Measurements from ENCODE around the gene FBXL4.

The FBXL4 gene

DNA sequence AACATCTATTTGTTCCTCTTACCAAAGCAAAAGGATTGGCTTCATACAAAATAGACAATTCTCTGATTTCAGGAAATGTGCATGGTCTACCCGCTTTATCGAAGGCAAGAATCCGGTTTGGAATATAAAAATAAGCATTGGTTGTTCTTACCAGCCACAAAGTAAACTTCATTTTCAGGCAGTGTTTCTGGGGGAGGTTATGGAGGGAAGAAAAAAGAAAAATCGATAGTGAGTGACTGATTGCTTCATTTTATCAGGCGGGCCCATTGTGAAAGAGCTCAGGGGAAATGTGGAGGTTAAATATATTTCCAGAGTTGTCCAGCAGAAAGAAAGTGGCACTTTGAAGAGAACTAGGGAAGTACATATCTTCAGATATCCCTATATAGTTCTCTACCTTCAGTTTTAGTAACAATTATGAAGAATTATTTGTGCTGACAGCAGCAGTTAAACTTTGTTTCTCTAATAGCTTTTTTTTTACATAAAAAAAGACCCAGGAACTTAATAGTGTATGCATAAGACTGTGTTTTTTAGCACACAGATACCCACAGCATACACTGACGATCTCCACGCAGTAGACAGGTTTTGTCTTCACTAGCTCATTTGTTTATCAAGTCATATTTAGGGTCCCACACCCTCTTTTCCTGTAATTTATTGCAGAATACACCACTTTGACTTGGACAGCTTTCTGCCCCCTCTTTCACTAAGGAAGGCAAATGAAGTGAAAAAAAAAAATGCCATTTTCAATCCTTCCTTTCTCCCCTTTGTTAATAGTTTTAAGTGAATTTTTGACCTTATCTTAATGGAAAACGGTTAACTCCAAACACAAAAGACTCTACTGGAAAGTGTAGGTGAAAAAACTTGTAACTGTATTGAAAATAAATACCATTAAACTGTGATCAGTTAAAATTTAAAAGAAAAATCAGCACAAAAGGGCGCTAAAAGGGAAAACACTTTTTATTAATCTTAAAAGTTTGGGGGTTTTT, 110.5 kb downstream of the FBXL4 start:
- TF ChIP-seq, protein P1, sequence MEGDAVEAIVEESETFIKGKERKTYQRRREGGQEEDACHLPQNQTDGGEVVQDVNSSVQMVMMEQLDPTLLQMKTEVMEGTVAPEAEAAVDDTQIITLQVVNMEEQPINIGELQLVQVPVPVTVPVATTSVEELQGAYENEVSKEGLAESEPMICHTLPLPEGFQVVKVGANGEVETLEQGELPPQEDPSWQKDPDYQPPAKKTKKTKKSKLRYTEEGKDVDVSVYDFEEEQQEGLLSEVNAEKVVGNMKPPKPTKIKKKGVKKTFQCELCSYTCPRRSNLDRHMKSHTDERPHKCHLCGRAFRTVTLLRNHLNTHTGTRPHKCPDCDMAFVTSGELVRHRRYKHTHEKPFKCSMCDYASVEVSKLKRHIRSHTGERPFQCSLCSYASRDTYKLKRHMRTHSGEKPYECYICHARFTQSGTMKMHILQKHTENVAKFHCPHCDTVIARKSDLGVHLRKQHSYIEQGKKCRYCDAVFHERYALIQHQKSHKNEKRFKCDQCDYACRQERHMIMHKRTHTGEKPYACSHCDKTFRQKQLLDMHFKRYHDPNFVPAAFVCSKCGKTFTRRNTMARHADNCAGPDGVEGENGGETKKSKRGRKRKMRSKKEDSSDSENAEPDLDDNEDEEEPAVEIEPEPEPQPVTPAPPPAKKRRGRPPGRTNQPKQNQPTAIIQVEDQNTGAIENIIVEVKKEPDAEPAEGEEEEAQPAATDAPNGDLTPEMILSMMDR (IDR thresholded peaks at IDR 0.05; ENCODE audit: low read length, missing control alignments): no peak
- DNase-seq (ENCODE audit: low read depth): no peak
- H3K4me3 ChIP-seq (replicated peaks; ENCODE audit: low read depth, low read length): no peak overlapping the region

DNA sequence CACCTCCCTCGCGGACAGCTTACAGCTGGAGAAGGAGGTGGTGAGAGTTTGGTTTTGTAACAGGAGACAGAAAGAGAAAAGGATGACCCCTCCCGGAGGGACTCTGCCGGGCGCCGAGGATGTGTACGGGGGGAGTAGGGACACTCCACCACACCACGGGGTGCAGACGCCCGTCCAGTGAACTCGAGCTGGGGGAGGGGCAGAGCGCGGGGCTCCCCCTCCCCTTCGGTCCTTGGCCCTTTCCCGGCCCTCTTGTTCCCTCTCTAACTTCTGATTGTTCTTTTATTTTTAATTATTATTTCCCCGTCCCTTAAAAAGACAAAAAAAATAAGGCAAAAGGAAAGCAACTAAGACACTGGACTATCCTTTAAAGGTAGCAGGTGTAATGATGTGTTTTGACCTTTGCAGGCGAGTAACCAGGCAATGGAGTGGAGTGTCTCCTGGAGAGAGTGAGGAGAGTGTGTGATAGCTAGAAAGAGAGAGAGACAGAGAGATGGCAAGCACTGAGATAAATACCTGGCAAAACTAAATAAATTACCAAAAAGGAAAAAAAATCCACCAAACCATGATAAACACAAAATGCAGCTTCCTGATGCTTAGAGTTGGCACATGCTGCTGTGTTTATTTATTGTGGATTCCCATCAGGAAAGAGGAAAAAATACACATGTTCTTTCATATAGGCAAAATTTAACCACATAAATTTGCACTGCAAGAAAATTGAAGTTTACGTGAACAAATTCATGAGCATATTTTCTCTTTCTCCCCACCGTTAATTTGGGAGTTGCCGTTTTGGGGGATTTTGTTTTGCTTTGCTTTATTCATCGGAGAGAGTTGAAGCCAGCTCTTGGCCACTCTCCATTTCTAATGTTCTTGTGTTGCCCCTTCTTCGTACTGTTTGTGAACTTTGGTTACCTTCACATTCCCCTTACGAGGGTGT, 111.5 kb downstream of the FBXL4 start:
- DNase-seq (ENCODE audit: low read depth): no peak
- TF ChIP-seq, protein P1 (IDR thresholded peaks at IDR 0.05; ENCODE audit: low read length, missing control alignments): no peak
- H3K4me3 ChIP-seq (replicated peaks; ENCODE audit: low read depth, low read length): no peak overlapping the region

DNA sequence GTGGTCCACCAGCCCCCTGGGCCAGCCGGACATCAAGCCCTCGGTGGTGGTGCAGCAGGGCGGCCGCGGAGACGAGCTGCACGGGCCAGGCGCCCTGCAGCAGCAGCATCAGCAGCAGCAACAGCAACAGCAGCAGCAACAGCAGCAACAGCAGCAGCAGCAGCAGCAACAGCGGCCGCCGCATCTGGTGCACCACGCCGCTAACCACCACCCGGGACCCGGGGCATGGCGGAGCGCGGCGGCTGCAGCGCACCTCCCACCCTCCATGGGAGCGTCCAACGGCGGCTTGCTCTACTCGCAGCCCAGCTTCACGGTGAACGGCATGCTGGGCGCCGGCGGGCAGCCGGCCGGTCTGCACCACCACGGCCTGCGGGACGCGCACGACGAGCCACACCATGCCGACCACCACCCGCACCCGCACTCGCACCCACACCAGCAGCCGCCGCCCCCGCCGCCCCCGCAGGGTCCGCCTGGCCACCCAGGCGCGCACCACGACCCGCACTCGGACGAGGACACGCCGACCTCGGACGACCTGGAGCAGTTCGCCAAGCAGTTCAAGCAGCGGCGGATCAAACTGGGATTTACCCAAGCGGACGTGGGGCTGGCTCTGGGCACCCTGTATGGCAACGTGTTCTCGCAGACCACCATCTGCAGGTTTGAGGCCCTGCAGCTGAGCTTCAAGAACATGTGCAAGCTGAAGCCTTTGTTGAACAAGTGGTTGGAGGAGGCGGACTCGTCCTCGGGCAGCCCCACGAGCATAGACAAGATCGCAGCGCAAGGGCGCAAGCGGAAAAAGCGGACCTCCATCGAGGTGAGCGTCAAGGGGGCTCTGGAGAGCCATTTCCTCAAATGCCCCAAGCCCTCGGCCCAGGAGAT, 112.4 kb downstream of the FBXL4 start:
- TF ChIP-seq, protein P1 (IDR thresholded peaks at IDR 0.05; ENCODE audit: low read length, missing control alignments): no peak
- H3K4me3 ChIP-seq (replicated peaks; ENCODE audit: low read depth, low read length): no peak overlapping the region
- DNase-seq (ENCODE audit: low read depth): no peak

DNA sequence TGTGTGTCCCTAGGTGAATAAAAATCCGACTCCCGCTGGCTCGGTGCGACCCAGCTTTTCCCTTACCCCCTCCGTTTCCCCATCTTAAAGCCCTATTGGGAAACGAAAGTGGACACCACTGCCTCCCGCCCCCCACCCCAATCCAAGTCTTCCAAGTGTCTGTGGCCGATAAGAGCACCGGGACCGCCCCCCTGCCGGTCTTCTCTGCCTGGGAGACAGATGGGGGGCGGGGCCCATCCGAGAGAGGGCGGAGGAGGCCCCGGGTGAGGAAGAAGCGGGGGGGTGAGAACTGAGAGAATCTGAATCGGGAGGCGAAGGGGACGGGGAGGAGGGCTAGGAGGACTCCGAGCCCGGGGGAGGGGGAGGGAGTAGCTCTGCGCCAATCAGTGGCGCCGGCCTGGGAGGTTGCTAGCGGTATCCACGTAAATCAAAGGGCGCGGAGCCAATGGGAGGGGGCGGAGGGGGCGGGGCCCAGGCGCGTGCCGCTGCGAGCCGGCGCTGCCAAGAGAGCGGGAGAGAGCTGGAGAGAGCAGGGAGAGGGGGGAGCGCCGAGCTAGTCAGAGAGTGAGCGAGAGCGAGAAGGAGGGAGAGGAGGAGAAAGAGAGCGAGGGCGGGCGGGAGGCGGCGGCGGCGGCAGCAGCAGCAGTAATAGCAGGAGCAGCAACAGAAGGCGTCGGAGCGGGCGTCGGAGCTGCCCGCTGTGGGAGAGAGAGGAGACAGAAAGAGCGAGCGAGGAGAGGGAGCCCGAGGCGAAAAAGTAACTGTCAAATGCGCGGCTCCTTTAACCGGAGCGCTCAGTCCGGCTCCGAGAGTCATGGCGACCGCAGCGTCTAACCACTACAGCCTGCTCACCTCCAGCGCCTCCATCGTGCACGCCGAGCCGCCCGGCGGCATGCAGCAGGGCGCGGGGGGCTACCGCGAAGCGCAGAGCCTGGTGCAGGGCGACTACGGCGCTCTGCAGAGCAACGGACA, 113.4 kb downstream of the FBXL4 start, which contains the start of gene POU3F2:
TSS of gene POU3F2 (plus strand) at position 515 of the 972 bp plus-strand sequence. CDS start at position 815, 300 bp downstream.
- H3K4me3 ChIP-seq (replicated peaks; ENCODE audit: low read depth, low read length): peak within 1 kb of the TSS; percentile 50
- peak; percentile 80 for DNase-seq (ENCODE audit: low read depth)
- TF ChIP-seq, protein P1 (IDR thresholded peaks at IDR 0.05; ENCODE audit: low read length, missing control alignments): no peak

DNA sequence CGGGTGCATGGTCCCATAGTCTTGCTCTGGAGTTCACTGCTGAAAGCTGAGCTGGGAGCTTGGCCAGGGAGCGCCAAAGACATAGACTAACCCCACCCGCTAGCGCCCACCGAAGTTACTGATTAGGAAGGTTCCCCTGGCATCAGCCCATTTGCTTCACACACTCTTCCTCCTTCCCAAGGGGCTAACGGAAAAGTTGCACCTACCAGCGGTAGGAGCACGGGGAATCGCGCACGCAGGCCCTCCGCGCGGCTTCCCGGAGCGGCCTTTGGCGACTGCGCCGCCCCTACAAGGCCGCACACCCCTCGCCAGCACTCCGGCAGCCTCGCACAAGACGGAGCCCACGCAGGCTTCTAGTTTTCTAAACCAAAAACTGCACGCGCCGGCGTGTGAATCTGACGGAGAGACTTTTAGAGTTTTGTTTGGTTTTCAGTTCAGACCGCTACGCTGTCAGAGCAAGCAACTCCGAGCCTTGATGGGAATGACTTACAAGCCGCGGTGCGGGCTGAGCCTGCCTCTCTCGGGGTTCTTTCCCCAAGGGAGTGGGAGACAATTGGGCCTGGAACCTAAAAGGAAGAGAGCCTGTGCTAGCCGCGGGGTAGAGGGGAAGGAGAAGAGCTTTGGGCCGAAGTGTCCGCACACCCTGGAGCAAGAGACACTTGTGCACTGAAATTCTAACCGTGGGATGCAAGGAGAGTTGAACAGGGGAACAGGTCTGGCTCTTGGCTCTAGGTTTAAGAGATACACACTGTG, 114.3 kb downstream of the FBXL4 start:
- DNase-seq (ENCODE audit: low read depth): peak; percentile 26
- H3K4me3 ChIP-seq (replicated peaks; ENCODE audit: low read depth, low read length): peak overlapping the region; percentile 50
- TF ChIP-seq, protein P1 (IDR thresholded peaks at IDR 0.05; ENCODE audit: low read length, missing control alignments): no peak
